Breast epithelium (tissue), 3 donors: ENCODE results near the gene C10orf95.

Experiments used
- POLR2AphosphoS5 ChIP-seq, 3 donors: sonication (generic); formaldehyde crosslinking; IDR thresholded peaks; one replicate each; pipeline ENCODE4 v1.6.1; 2017; ENCODE audit warnings: antibody characterized with exemption in 3 of 3
- TF ChIP-seq, protein P1 (sequence below), 3 donors: fragments of 450-650 bp; IDR thresholded peaks; one replicate each; pipeline ENCODE4 v1.5.1; 2016 to 2017; ENCODE audit warnings: antibody characterized with exemption in 3 of 3, mild to moderate bottlenecking in 3 of 3, moderate library complexity in 3 of 3

GRCh38 chr10:102460836-102461186, 9.5 kb upstream of the C10orf95 start:
- TF ChIP-seq, protein P1, sequence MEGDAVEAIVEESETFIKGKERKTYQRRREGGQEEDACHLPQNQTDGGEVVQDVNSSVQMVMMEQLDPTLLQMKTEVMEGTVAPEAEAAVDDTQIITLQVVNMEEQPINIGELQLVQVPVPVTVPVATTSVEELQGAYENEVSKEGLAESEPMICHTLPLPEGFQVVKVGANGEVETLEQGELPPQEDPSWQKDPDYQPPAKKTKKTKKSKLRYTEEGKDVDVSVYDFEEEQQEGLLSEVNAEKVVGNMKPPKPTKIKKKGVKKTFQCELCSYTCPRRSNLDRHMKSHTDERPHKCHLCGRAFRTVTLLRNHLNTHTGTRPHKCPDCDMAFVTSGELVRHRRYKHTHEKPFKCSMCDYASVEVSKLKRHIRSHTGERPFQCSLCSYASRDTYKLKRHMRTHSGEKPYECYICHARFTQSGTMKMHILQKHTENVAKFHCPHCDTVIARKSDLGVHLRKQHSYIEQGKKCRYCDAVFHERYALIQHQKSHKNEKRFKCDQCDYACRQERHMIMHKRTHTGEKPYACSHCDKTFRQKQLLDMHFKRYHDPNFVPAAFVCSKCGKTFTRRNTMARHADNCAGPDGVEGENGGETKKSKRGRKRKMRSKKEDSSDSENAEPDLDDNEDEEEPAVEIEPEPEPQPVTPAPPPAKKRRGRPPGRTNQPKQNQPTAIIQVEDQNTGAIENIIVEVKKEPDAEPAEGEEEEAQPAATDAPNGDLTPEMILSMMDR (IDR thresholded peaks at IDR 0.05) = no peak
- TF ChIP-seq POLR2AphosphoS5 (IDR thresholded peaks at IDR 0.05) = no peak
